UCSD-AML1 (cell line): Measurements from ENCODE around the gene PTPRO.

Experiments
- DNase-seq: peaks from one replicate; lab custom pipeline; 2025; ENCODE audit not compliant: unreplicated experiment; lab: John Stamatoyannopoulos, UW

PTPRO gene

DNA sequence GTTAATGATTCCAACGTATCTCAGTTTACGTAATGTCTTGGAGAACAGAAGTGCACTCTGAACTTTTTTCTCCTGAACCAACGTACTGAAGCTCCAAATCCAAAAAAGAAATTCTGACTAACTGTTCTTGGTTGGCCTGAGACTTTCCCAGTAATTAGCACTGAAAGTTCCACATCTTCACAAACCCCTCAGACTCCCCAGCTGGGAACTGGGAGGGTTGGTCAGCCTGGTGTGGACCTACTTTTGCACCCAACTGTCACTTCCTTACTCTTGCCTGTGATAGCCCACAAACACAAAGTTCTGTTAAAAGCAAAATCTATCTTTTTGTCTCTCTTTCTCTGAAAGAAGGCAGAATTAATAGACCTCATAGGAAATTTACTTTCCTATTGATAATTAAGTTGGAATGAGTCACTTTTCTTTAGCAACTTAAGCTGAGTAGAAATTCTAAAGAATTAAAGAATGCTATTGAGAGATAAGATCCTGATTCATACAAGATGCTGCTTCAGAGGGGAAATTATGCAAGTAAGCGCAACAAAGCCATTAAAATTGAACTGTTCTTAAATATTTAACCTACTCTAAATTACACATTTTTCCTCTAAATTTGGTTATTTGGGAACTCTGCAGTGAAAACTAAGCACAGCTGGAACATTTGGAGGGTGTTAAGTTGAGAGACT lies 311.8 kb downstream of the PTPRO start:
- DNase-seq, result no peak

- DNase-seq, result no peak
These were observed 314.0 kb downstream of the PTPRO start for GRCh38 chr12:15636060-15636890.

DNA sequence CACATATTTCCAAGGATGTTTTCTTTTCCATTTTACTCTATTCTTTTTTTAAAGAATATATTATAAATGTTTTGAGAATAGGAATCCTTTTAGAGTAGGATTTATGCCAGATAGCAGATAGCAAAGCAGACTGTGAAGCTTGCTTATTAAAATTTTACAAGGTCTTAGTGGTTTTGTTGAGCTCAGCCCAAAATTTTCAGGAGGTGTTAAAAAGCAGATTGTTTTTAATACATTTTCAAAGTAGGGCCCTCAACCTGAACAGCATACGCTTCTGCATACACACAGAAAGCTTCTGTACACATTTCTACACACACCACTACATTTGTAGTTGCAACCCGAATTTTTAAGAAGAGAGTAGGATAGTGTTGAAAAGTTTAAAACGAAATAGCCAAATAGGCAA lies 315.9 kb downstream of the PTPRO start:
- no peak for DNase-seq

DNA sequence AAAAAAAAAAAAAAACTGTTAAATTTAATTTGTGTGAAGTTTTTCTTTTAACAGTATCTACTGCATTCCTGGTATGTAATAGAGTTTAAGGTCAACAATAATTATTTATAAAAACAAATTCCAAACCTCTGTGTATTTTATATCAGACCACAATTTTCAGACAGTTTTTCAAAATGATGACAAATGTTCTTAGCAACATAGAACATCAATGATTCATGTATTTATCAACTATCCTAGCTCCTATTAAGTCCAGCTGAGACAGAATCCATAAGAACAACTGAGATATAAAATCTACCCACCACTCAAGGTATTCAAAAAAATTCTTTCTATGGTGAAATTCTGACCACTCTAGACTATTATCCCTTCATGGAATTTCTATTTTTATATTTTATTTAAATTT lies 322.4 kb downstream of the PTPRO start:
- no peak for DNase-seq

GRCh38 chr12:15646581-15646980 lies 324.3 kb downstream of the PTPRO start:
- DNase-seq, result no peak
